ENCODE data around the gene PZP. TPM values are rescaled to one million over a fixed set of nuclear protein-coding genes. Genes with fewer than 3 reads are reported as not detected.

PZP gene
- total and polyA plus RNA-seq, 2 of the 8 experiments (the other 6 are each of a cell fraction or from before 2014, with no cell fraction given) = 0.08 TPM; not detected in 1

DNA sequence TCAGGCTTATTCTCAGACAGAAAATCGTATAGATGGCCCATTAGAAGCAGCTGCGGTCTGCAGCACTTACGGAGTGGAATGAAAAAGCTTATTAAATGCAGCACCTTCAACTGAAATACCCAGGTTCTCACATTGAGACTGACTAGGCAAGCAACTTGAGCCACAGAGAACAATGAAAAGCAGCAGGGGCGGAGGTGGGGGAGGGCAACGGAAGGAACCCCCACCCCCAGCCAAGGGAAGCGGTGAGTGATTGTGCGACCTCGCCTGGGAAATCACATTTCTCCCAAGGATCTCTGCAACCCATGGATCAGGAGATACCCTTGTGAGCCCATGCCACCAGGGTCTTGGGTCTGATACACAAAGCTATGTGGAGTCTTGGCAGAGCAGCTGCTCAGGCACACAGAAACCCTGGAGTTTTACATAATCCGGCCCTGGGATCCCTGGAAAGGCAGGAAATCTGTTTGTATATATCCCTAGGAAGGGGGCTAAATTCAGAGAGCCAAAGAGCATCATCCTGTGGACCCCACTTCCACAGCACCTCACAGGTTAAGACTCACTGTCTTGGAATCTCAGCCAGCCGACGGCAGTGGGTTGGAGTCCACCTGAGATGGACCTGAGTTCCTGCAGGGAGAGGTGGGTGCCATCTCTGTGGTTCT is 38.1 kb downstream of the PZP start:
- no peaks in the 10 kb centered on the region for H3K79me2 ChIP-seq (ENCODE audit: control insufficient read depth in 1 of 2, insufficient read depth in 2 of 2, low read length in 2 of 2)
- peaks cover 0 to 6% (median 4%) of the 10 kb centered on the region in 4 experiments; a peak in 5 of 7 replicates for H3K4me1 ChIP-seq (replicated peaks in 1 of 4; ENCODE audit: control insufficient read depth in 3 of 4, insufficient read depth in 4 of 4, low read length in 3 of 4)
- H3K18ac ChIP-seq (ENCODE audit: extremely low read depth, low read length) = peak overlapping the region; percentile 71
- CTCF ChIA-PET (ENCODE audit: partially characterized antibody) = no interaction called here
- H4K8ac ChIP-seq (ENCODE audit: extremely low read depth, insufficient read depth, low read length) = peak overlapping the region; percentile 81; the same call in 1 of the 2 replicates
- 61% methylated on average over 10 of the region's 11 CpGs; no CpG with 5 or more reads in 1 of the 2 experiments for WGBS, 2 experiments (ENCODE audit: extremely low coverage in 1 of 2, insufficient coverage in 1 of 2, insufficient read length in 1 of 2, insufficient replicate concordance in 2 of 2, low coverage in 1 of 2, low lambda C conversion rate in 2 of 2, missing lambda C conversion rate in 1 of 2)
- peak overlapping the region in 1 of 2 experiments; percentile 28; a peak in 1 of 4 replicates for H3K4me2 ChIP-seq (ENCODE audit: insufficient read depth in 1 of 2, low read depth in 2 of 2, low read length in 2 of 2)
- H3K27ac ChIP-seq (ENCODE audit: low read depth, low read length) = no peak overlapping the region
- H3K4me3 ChIP-seq (ENCODE audit: extremely low read depth in 1 of 4, insufficient read depth in 2 of 4, low read depth in 3 of 4, low read length in 4 of 4) = peak overlapping the region in 1 of 4 experiments; percentile 41; a peak in 1 of 8 replicates
- no peaks in the 10 kb centered on the region for H3K27me3 ChIP-seq (replicated peaks in 1 of 4; ENCODE audit: control insufficient read depth in 3 of 4, extremely low read depth in 1 of 4, insufficient read depth in 3 of 4, low read length in 3 of 4)
- H2BK20ac ChIP-seq (ENCODE audit: low read length) = peak overlapping the region; percentile 96
- no peaks in the 10 kb centered on the region for H3K36me3 ChIP-seq (ENCODE audit: control insufficient read depth in 2 of 4, insufficient read depth in 4 of 4, low read length in 3 of 4)
- H2BK15ac ChIP-seq (ENCODE audit: low read length) = no peak overlapping the region
- H3K56ac ChIP-seq (replicated peaks; ENCODE audit: insufficient read length, low read depth, low read length) = no peak overlapping the region
- H2BK5ac ChIP-seq (ENCODE audit: low read depth, low read length) = peak overlapping the region; percentile 46; the same call in 1 of the 2 replicates
- 0 out of 2 replicates have a peak overlapping the region, but pooled peaks have one; percentile 29 for H2AK5ac ChIP-seq (ENCODE audit: low read depth, low read length)
- H3K23ac ChIP-seq (ENCODE audit: insufficient read length) = no peak overlapping the region
- peak overlapping the region; percentile 50 for H4K91ac ChIP-seq (replicated peaks; ENCODE audit: insufficient read length, low read length)
- H4K5ac ChIP-seq (ENCODE audit: insufficient read length, low read depth, low read length) = peak overlapping the region; percentile 50
- no peaks in the 10 kb centered on the region for H4K20me1 ChIP-seq (replicated peaks in 1 of 2; ENCODE audit: control insufficient read depth in 1 of 2, insufficient read depth in 2 of 2, low read length in 2 of 2)
- no peak overlapping the region for H2BK120ac ChIP-seq (replicated peaks; ENCODE audit: low read depth, low read length)
- no peaks in the 10 kb centered on the region for H3K23me2 ChIP-seq (ENCODE audit: low read depth, low read length)
- no peak overlapping the region for H3K14ac ChIP-seq (ENCODE audit: insufficient read length)
- H3K9me3 ChIP-seq (ENCODE audit: insufficient read depth in 2 of 2, low read depth in 1 of 2, low read length in 1 of 2) = no peaks in the 10 kb centered on the region
- DNase-seq (ENCODE audit: low read depth in 1 of 2, low spot score in 2 of 2) (peak in 1 of 2 experiments; percentile 63), FAIRE-seq (peak; percentile 78)
- POLR2A ChIA-PET (ENCODE audit: partially characterized antibody) = interaction anchor here (1.1 to 1.6 kb wide), 2 partner anchors 11 to 105 kb away, joined by 3 to 5 read pairs; no protein-coding TSS in a partner anchor
- peak overlapping the region; percentile 4 for H3K4ac ChIP-seq (replicated peaks; ENCODE audit: insufficient read length, low read depth, low read length)
- no peaks in the 10 kb centered on the region for H3K79me1 ChIP-seq (ENCODE audit: low read depth, low read length)
- TF ChIP-seq, protein P1, sequence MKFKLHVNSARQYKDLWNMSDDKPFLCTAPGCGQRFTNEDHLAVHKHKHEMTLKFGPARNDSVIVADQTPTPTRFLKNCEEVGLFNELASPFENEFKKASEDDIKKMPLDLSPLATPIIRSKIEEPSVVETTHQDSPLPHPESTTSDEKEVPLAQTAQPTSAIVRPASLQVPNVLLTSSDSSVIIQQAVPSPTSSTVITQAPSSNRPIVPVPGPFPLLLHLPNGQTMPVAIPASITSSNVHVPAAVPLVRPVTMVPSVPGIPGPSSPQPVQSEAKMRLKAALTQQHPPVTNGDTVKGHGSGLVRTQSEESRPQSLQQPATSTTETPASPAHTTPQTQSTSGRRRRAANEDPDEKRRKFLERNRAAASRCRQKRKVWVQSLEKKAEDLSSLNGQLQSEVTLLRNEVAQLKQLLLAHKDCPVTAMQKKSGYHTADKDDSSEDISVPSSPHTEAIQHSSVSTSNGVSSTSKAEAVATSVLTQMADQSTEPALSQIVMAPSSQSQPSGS (IDR thresholded peaks at IDR 0.05; ENCODE audit: low read length) = no peak
- peak; percentile 42 for TF ChIP-seq ASH2L (IDR thresholded peaks at IDR 0.05; ENCODE audit: low read length)
- TF ChIP-seq EZH2 (IDR thresholded peaks at IDR 0.05; ENCODE audit: low read depth, low read length, severe bottlenecking) = no peak
- peak; percentile 36; the same call in 1 of the 2 replicates for TF ChIP-seq RBBP5 (IDR thresholded peaks at IDR 0.05; ENCODE audit: borderline replicate concordance, low read depth, low read length)
- TF ChIP-seq HDAC6 (IDR thresholded peaks at IDR 0.05; ENCODE audit: low read depth, low read length) = no peak
- TF ChIP-seq, protein P2, sequence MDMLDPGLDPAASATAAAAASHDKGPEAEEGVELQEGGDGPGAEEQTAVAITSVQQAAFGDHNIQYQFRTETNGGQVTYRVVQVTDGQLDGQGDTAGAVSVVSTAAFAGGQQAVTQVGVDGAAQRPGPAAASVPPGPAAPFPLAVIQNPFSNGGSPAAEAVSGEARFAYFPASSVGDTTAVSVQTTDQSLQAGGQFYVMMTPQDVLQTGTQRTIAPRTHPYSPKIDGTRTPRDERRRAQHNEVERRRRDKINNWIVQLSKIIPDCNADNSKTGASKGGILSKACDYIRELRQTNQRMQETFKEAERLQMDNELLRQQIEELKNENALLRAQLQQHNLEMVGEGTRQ (IDR thresholded peaks at IDR 0.05; ENCODE audit: low read length) = no peak
- TF ChIP-seq ZNF274 (IDR thresholded peaks at IDR 0.05; ENCODE audit: borderline replicate concordance, extremely low read depth, low read length) = no peak
- H2BK12ac ChIP-seq (ENCODE audit: low read depth, low read length) = 0 out of 2 replicates have a peak overlapping the region, but pooled peaks have one; percentile 91
- no peak overlapping the region; the same call in 1 of the 2 replicates for H2AFZ ChIP-seq (ENCODE audit: low read length)
- H3K9ac ChIP-seq (replicated peaks in 1 of 4; ENCODE audit: extremely low read depth in 1 of 4, low read depth in 3 of 4, low read length in 3 of 4) = no peak overlapping the region
